Heart left ventricle (tissue), 13 donors: ENCODE measurements around the gene NPTX1.

ENCODE experiments used
- CTCF ChIP-seq, 12 donors: fragments of 200-600 bp; sonication (generic) in 4 of 12; IDR thresholded peaks; one replicate each; pipeline versions ENCODE4 v1.5.0 to v1.8.0; 2018 to 2022; ENCODE audit warnings: antibody characterized with exemption in 12 of 12, mild to moderate bottlenecking in 5 of 12
- POLR2A ChIP-seq, 2 donors: fragments of 450-650 bp; IDR thresholded peaks; one replicate each; pipeline ENCODE4 v1.6.1; 2017; ENCODE audit warnings: antibody characterized with exemption in 2 of 2, mild to moderate bottlenecking in 2 of 2, moderate library complexity in 2 of 2
- donor health status: ischemic (EF 13 %, LVEDD 7.1; RV severe dilation, severe dysfunction).
- donor health status: DM: no; HTN: yes; CAD: no.
- donor health status: DM: no; HTN: no; CAD: no.
- donor health status: ischemic (EF 25% LVEDD 6.9; RV normal size, moderate dysfunction).
- donor health status: ischemic (EF 25% LVEDD 5.7; RV mildly dilated, moderate dysfunction).
- donor health status: ischemic (EF 35%, LVEDD 5.7; RV mildly dilated, moderate dysfunction).
- donor health status: nonischemic (EF 11% LVEDD 7.7; RV severe dilation, severe dysfunction).
- donor health status: DM: yes; HTN: yes; CAD: no.
- donor health status: PGD.
- donor health status: ischemic (EF 29% LVEDD 5.4; RV normal size, mild dysfunction).
- donor health status: nonischemic (EF 23%, LVEDD 6.1; RV moderate dilation, normal function).

- TF ChIP-seq CTCF (IDR thresholded peaks at IDR 0.05) (no peak), POLR2A (IDR thresholded peaks at IDR 0.05) (no peak)
Observed at GRCh38 chr17:80443916-80444643, 32.3 kb downstream of the NPTX1 start.
